IMR-90 (cell line): ENCODE data around the gene TNFAIP6. TPM values are rescaled to one million over a fixed set of nuclear protein-coding genes. Genes with fewer than 3 reads are reported as not detected.

Experiments
- ATAC-seq: fragments of 200-7000 bp; cut with Tn5 transposase; 2 replicates; pipeline ENCODE4 v1.9.1; 2020; ENCODE audit warnings: low read depth, mild to moderate bottlenecking, moderate library complexity
- BruUV-seq: library from RNA; stranded (reverse); fragments of 400-500 nt; replicated peaks from 2 replicates; lab custom pipeline; 2021; lab: Mats Ljungman, UMichigan
- CTCF ChIA-PET: fragments of 300-600 bp; formaldehyde crosslinking; extraction: SDS; loops from one replicate; lab custom pipeline; 2021; ENCODE audit warnings: antibody characterized with exemption; lab: Yijun Ruan, JAX
- POLR2A ChIA-PET: fragments of 300-600 bp; sonication (Branson Sonifier 250); formaldehyde crosslinking; loops from one replicate; lab custom pipeline; 2022; ENCODE audit warnings: antibody characterized with exemption; ENCODE audit not compliant: unreplicated experiment; lab: Charles Lee
- DNase-seq: peaks from one replicate; pipeline ENCODE4 v3.0.0; 2013
- H2AFZ ChIP-seq: replicated peaks from 2 replicates; pipeline ENCODE3; 2013; ENCODE audit warnings: low read length, mild to moderate bottlenecking; ENCODE audit not compliant: poor library complexity
- H2AK5ac ChIP-seq: 2 replicates; pipeline ENCODE4 v1.6.1; 2013; ENCODE audit warnings: low read depth, low read length, inconsistent platforms
- H2AK9ac ChIP-seq: replicated peaks from 2 replicates; pipeline ENCODE3; 2013; ENCODE audit warnings: mild to moderate bottlenecking, low read depth, low read length, moderate library complexity; ENCODE audit not compliant: poor library complexity
- H2BK120ac ChIP-seq: 2 replicates; pipeline ENCODE4 v1.6.1; 2013; ENCODE audit warnings: low read depth, low read length, inconsistent platforms
- H2BK15ac ChIP-seq: 3 replicates; pipeline ENCODE4 v1.6.1; 2013; ENCODE audit warnings: low read depth, low read length, inconsistent platforms
- H2BK20ac ChIP-seq: 2 replicates; pipeline ENCODE4 v1.6.1; 2013; ENCODE audit warnings: low read depth, mild to moderate bottlenecking, inconsistent platforms, low read length, moderate library complexity
- H2BK5ac ChIP-seq: 2 replicates; pipeline ENCODE4 v1.6.1; 2013; ENCODE audit warnings: mild to moderate bottlenecking, low read depth, low read length, inconsistent platforms; ENCODE audit not compliant: poor library complexity, severe bottlenecking
- H3K14ac ChIP-seq: replicated peaks from 2 replicates; pipeline ENCODE4 v1.6.1; 2013; ENCODE audit warnings: low read depth, low read length, inconsistent platforms
- H3K18ac ChIP-seq: 2 replicates; pipeline ENCODE4 v1.6.1; 2013; ENCODE audit warnings: low read depth, low read length, control low read depth
- H3K23ac ChIP-seq: 2 replicates; pipeline ENCODE4 v1.6.1; 2013; ENCODE audit warnings: low read depth, low read length, inconsistent platforms
- H3K27ac ChIP-seq: 2 replicates; pipeline ENCODE4 v1.5.1; 2013; ENCODE audit warnings: mild to moderate bottlenecking, control low read depth, low read length; ENCODE audit not compliant: insufficient read depth
- H3K27me3 ChIP-seq: 2 replicates; pipeline ENCODE4 v1.6.1; 2013; ENCODE audit warnings: low read length; ENCODE audit not compliant: control insufficient read depth, insufficient read depth
- H3K36me3 ChIP-seq: 2 replicates; pipeline ENCODE4 v1.6.1; 2013; ENCODE audit warnings: low read length, mixed read lengths; ENCODE audit not compliant: control insufficient read depth, insufficient read depth
- H3K4ac ChIP-seq: 2 replicates; pipeline ENCODE4 v1.6.1; 2013; ENCODE audit warnings: low read depth, low read length, inconsistent platforms
- H3K4me1 ChIP-seq: 2 replicates; pipeline ENCODE4 v1.6.1; 2013; ENCODE audit warnings: low read length, mixed read lengths; ENCODE audit not compliant: control insufficient read depth, insufficient read depth
- H3K4me2 ChIP-seq: 2 replicates; pipeline ENCODE4 v1.6.1; 2013; ENCODE audit warnings: low read depth, mild to moderate bottlenecking, control low read depth, low read length, moderate library complexity
- H3K4me3 ChIP-seq: 2 replicates; pipeline ENCODE4 v1.5.1; 2013; ENCODE audit warnings: low read depth, mild to moderate bottlenecking, control low read depth, low read length, moderate library complexity; ENCODE audit not compliant: insufficient read depth
- H3K56ac ChIP-seq: 2 replicates; pipeline ENCODE4 v1.6.1; 2013; ENCODE audit warnings: low read length, inconsistent platforms; ENCODE audit not compliant: insufficient read depth; ENCODE audit errors: extremely low read depth
- H3K79me1 ChIP-seq, 2 experiments: 2 replicates each; pipeline ENCODE4 v1.6.1; 2013; ENCODE audit warnings: low read length in 2 of 2, inconsistent platforms in 1 of 2, low read depth in 1 of 2
- H3K9ac ChIP-seq: 2 replicates; pipeline ENCODE4 v1.6.1; 2013; ENCODE audit warnings: low read depth, low read length, control low read depth
- H3K9me1 ChIP-seq: 2 replicates; pipeline ENCODE4 v1.6.1; 2013; ENCODE audit warnings: low read length, inconsistent platforms; ENCODE audit not compliant: insufficient read depth
- H3K9me3 ChIP-seq: 2 replicates; pipeline ENCODE4 v1.6.1; 2013; ENCODE audit warnings: low read length; ENCODE audit not compliant: control insufficient read depth, insufficient read depth
- H4K20me1 ChIP-seq: 2 replicates; pipeline ENCODE4 v1.6.1; 2013; ENCODE audit warnings: low read length, inconsistent platforms; ENCODE audit not compliant: insufficient read depth
- H4K5ac ChIP-seq: 2 replicates; pipeline ENCODE4 v1.6.1; 2013; ENCODE audit warnings: mild to moderate bottlenecking, low read depth, low read length, control low read depth
- H4K8ac ChIP-seq, 2 experiments: 2 replicates each; pipeline ENCODE4 v1.6.1; 2013; ENCODE audit warnings: low read depth in 2 of 2, low read length in 2 of 2, control low read depth in 1 of 2, inconsistent platforms in 1 of 2
- H4K91ac ChIP-seq: 2 replicates; pipeline ENCODE4 v1.6.1; 2013; ENCODE audit warnings: low read depth, low read length, inconsistent platforms; ENCODE audit not compliant: insufficient read depth
- BHLHE40 ChIP-seq: fragments of 150-350 bp; IDR thresholded peaks from 2 replicates; pipeline ENCODE4 v1.6.1; 2016; ENCODE audit warnings: mild to moderate bottlenecking, low read depth, low read length
- CEBPB ChIP-seq: IDR thresholded peaks from 2 replicates; pipeline ENCODE4 v1.6.1; 2012; ENCODE audit warnings: low read depth, low read length, improper control_type of control experiment
- CHD1 ChIP-seq: IDR thresholded peaks from 2 replicates; pipeline ENCODE4 v1.6.1; 2012; ENCODE audit warnings: low read depth, low read length, improper control_type of control experiment
- FOS ChIP-seq: fragments of 150-350 bp; IDR thresholded peaks from 2 replicates; pipeline ENCODE4 v1.6.1; 2016; ENCODE audit warnings: low read depth, low read length
- MAFK ChIP-seq: IDR thresholded peaks from 2 replicates; pipeline ENCODE4 v1.6.1; 2012; ENCODE audit warnings: low read depth, low read length, improper control_type of control experiment
- MAZ ChIP-seq: IDR thresholded peaks from 2 replicates; pipeline ENCODE4 v1.6.1; 2012; ENCODE audit warnings: low read depth, mild to moderate bottlenecking, low read length, improper control_type of control experiment, moderate library complexity, borderline replicate concordance
- MXI1 ChIP-seq: IDR thresholded peaks from 2 replicates; pipeline ENCODE4 v1.6.1; 2012; ENCODE audit warnings: low read depth, mild to moderate bottlenecking, low read length, moderate library complexity, borderline replicate concordance
- NFE2L2 ChIP-seq: fragments of 150-350 bp; IDR thresholded peaks from 2 replicates; pipeline ENCODE4 v1.6.1; 2016; ENCODE audit warnings: low read depth, mild to moderate bottlenecking, low read length
- POLR2A ChIP-seq: IDR thresholded peaks from 2 replicates; pipeline ENCODE4 v1.6.1; 2012; ENCODE audit warnings: mild to moderate bottlenecking, low read depth, low read length
- RAD21 ChIP-seq: IDR thresholded peaks from 2 replicates; pipeline ENCODE4 v1.6.1; 2012; ENCODE audit warnings: low read length, improper control_type of control experiment
- RCOR1 ChIP-seq: IDR thresholded peaks from 2 replicates; pipeline ENCODE4 v1.6.1; 2012; ENCODE audit warnings: mild to moderate bottlenecking, low read length, improper control_type of control experiment; ENCODE audit not compliant: insufficient replicate concordance
- RFX5 ChIP-seq: IDR thresholded peaks from 2 replicates; pipeline ENCODE4 v1.8.0; 2012; ENCODE audit warnings: low read depth, mild to moderate bottlenecking, low read length, moderate library complexity
- SMC3 ChIP-seq: fragments of 150-350 bp; IDR thresholded peaks from 2 replicates; pipeline ENCODE4 v1.6.1; 2016; ENCODE audit warnings: low read depth, mild to moderate bottlenecking, antibody characterized with exemption, low read length, moderate library complexity
- WGBS, 2 experiments: methylation state at CpG; one replicate each; pipeline versions ENCODE4 v1.1.5 to v1.1.7; 2013; ENCODE audit warnings: missing lambda C conversion rate in 2 of 2; ENCODE audit not compliant: insufficient read length in 1 of 2; ENCODE audit errors: extremely low coverage in 2 of 2; 5-methylcytosine and 5-hydroxymethylcytosine counted together
- dilution Hi-C: fragments of 300-500 bp; cut with HindIII; formaldehyde crosslinking; loops from one replicate; pipeline ENCODE4 v1.14.3; 2018; ENCODE audit warnings: low sequenced_read_pairs; ENCODE audit not compliant: unreplicated experiment
- in situ Hi-C: fragments of 300-500 bp; cut with MboI; formaldehyde crosslinking; loops from 3 replicates; pipeline ENCODE4 v1.14.3; 2019; ENCODE audit warnings: low sequenced_read_pairs, inconsistent platforms, mixed read lengths
- intact Hi-C: fragments of 100-400 bp; cut with micrococcal nuclease; formaldehyde crosslinking; loops from 2 replicates; pipeline ENCODE4 v1.10.0; 2022
- polyA plus RNA-seq, 3 experiments: library from polyadenylated mRNA; depleted of rRNA; stranded (reverse); fragments of >200 nt; gene quantifications; 2 replicates each; pipeline ENCODE4 v1.2.3, GENCODE V29; 2012; ENCODE audit warnings: low replicate concordance in 1 of 3
- total RNA-seq: library from RNA; depleted of rRNA; stranded (reverse); fragments of >200 nt; gene quantifications from 2 replicates; pipeline ENCODE4 v1.2.3, GENCODE V29; 2012
- TF ChIP-seq, protein P1 (sequence below): fragments of 150-350 bp; IDR thresholded peaks from 2 replicates; pipeline ENCODE4 v1.6.1; 2016; ENCODE audit warnings: low read depth, mild to moderate bottlenecking, low read length, moderate library complexity, borderline replicate concordance
- TF ChIP-seq, protein P2 (sequence below): fragments of 150-350 bp; IDR thresholded peaks from 2 replicates; pipeline ENCODE4 v1.6.1; 2017; ENCODE audit warnings: mild to moderate bottlenecking, antibody characterized with exemption, low read length, low read depth
- TF ChIP-seq, protein P3 (sequence below): conservative IDR thresholded peaks from 2 replicates; pipeline ENCODE4 v1.5.1; 2012; ENCODE audit warnings: mild to moderate bottlenecking, low read depth, low read length, improper control_type of control experiment

TNFAIP6 gene
- total and polyA plus RNA-seq, 2 of the 4 experiments (the other 2 are of a cell fraction), result 1.8 to 2.9 TPM

DNA sequence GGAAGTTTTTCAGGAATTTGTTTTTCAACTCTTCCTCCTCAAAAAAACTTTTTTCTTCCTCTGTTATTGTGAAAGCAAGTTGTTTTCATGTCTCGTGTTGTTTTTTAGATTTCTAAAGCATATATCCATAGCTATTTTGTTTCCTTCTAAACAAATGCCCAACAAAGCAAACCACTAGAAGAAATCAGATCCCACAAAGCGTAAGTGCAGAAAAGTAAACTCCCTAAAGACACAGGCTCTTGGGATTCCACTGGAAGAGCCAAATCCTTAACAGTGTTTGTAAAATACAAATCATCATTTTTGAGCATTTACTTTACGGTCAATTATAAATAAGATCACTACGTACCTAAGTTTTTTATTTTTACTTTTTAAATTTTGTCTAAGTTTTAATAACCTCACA lies 30.6 kb downstream of the TNFAIP6 start:
- WGBS, 2 experiments, result no CpG with 5 or more reads among the region's 4 CpGs
- no peaks in the 10 kb centered on the region for H4K20me1 ChIP-seq
- no peak overlapping the region for H3K4ac ChIP-seq
- H3K56ac ChIP-seq, result no peak overlapping the region
- H3K9me3 ChIP-seq, result peaks cover 5% of the 10 kb centered on the region; the same call in 1 of the 2 replicates
- no peak overlapping the region for H3K18ac ChIP-seq
- no peak overlapping the region for H2BK120ac ChIP-seq
- H3K27me3 ChIP-seq, result no peaks in the 10 kb centered on the region
- H3K14ac ChIP-seq, result no peak overlapping the region
- no peaks in the 10 kb centered on the region for H3K36me3 ChIP-seq
- H2AFZ ChIP-seq, result no peak overlapping the region
- H3K27ac ChIP-seq, result no peak overlapping the region
- H3K4me1 ChIP-seq, result no peaks in the 10 kb centered on the region
- H3K23ac ChIP-seq, result no peak overlapping the region
- ChIA-PET POLR2A (no interaction called here), CTCF (no interaction called here)
- H4K5ac ChIP-seq, result no peak overlapping the region
- no peak overlapping the region for H2BK20ac ChIP-seq
- intact Hi-C loops (no loop called here), dilution Hi-C loops (no loop called here), in situ Hi-C loops (no loop called here)
- BruUV-seq, result no TSS peak
- H2BK15ac ChIP-seq, result no peak overlapping the region
- no peak overlapping the region for H2AK5ac ChIP-seq
- no peak overlapping the region for H2BK5ac ChIP-seq
- DNase-seq (no peak), ATAC-seq (no peak)
- H2AK9ac ChIP-seq, result no peak overlapping the region
- no peak for TF ChIP-seq NFE2L2
- TF ChIP-seq RAD21, result no peak
- TF ChIP-seq, protein P1, sequence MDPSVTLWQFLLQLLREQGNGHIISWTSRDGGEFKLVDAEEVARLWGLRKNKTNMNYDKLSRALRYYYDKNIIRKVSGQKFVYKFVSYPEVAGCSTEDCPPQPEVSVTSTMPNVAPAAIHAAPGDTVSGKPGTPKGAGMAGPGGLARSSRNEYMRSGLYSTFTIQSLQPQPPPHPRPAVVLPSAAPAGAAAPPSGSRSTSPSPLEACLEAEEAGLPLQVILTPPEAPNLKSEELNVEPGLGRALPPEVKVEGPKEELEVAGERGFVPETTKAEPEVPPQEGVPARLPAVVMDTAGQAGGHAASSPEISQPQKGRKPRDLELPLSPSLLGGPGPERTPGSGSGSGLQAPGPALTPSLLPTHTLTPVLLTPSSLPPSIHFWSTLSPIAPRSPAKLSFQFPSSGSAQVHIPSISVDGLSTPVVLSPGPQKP, result no peak
- TF ChIP-seq FOS, result no peak
- TF ChIP-seq RFX5, result no peak
- TF ChIP-seq, protein P2, sequence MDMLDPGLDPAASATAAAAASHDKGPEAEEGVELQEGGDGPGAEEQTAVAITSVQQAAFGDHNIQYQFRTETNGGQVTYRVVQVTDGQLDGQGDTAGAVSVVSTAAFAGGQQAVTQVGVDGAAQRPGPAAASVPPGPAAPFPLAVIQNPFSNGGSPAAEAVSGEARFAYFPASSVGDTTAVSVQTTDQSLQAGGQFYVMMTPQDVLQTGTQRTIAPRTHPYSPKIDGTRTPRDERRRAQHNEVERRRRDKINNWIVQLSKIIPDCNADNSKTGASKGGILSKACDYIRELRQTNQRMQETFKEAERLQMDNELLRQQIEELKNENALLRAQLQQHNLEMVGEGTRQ, result no peak
- TF ChIP-seq MXI1, result no peak
- no peak for TF ChIP-seq RCOR1
- no peak for TF ChIP-seq MAFK
- TF ChIP-seq SMC3, result no peak
- TF ChIP-seq BHLHE40, result no peak
- no peak for TF ChIP-seq CHD1
- no peak for TF ChIP-seq MAZ
- TF ChIP-seq, protein P3, sequence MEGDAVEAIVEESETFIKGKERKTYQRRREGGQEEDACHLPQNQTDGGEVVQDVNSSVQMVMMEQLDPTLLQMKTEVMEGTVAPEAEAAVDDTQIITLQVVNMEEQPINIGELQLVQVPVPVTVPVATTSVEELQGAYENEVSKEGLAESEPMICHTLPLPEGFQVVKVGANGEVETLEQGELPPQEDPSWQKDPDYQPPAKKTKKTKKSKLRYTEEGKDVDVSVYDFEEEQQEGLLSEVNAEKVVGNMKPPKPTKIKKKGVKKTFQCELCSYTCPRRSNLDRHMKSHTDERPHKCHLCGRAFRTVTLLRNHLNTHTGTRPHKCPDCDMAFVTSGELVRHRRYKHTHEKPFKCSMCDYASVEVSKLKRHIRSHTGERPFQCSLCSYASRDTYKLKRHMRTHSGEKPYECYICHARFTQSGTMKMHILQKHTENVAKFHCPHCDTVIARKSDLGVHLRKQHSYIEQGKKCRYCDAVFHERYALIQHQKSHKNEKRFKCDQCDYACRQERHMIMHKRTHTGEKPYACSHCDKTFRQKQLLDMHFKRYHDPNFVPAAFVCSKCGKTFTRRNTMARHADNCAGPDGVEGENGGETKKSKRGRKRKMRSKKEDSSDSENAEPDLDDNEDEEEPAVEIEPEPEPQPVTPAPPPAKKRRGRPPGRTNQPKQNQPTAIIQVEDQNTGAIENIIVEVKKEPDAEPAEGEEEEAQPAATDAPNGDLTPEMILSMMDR, result no peak
- no peak for TF ChIP-seq POLR2A
- no peak for TF ChIP-seq CEBPB
- no peak overlapping the region for H4K8ac ChIP-seq
- no peak overlapping the region for H3K9ac ChIP-seq
- no peak overlapping the region for H3K4me2 ChIP-seq
- H3K79me1 ChIP-seq, result no peaks in the 10 kb centered on the region
- no peaks in the 10 kb centered on the region for H3K9me1 ChIP-seq
- no peak overlapping the region for H3K4me3 ChIP-seq
- no peak overlapping the region for H4K91ac ChIP-seq
